Peyer's patch (tissue), 4 donors: ENCODE data around the gene ZC3H10. TPM values are rescaled to one million over a fixed set of nuclear protein-coding genes. Genes with fewer than 3 reads are reported as not detected.
A peak's percentile ranks its signal among the peaks of the same experiment; 100 is the strongest.
"Not testable (repeated sequence)": the region's sequence is repeated elsewhere in the genome, so short reads cannot be mapped to it uniquely, and the experiment has no call there.

Experiments used
- DNase-seq, 3 donors: peaks; one replicate each; pipeline ENCODE4 v3.0.0-alpha.2; 2017 to 2019
- H3K27ac ChIP-seq, 4 donors: fragments of 200-600 bp; sonication (generic); one replicate each; pipeline ENCODE4 v1.5.1; 2016 to 2019
- H3K27me3 ChIP-seq, 2 donors: fragments of 200-600 bp; sonication (generic); one replicate each; pipeline ENCODE4 v1.5.1; 2019
- H3K36me3 ChIP-seq, 3 donors: fragments of 200-600 bp; sonication (generic); one replicate each; pipeline ENCODE4 v1.5.1; 2016 to 2019
- H3K4me1 ChIP-seq, 4 donors: fragments of 200-600 bp; sonication (generic); one replicate each; pipeline ENCODE4 v1.5.1; 2016 to 2019
- H3K4me3 ChIP-seq, 4 donors: fragments of 200-600 bp; sonication (generic); 1 replicate in 3 of 4; 2 replicates in 1 of 4; pipeline ENCODE4 v1.5.1; 2016 to 2019; ENCODE audit warnings: mild to moderate bottlenecking in 1 of 4
- H3K9me3 ChIP-seq, 4 donors: fragments of 200-600 bp; sonication (generic); one replicate each; pipeline ENCODE4 v1.5.1; 2016 to 2019; ENCODE audit warnings: mild to moderate bottlenecking in 1 of 4
- POLR2A ChIP-seq, 2 donors: fragments of 450-650 bp; IDR thresholded peaks; one replicate each; pipeline ENCODE4 v1.5.1; 2017; ENCODE audit warnings: antibody characterized with exemption in 2 of 2, mild to moderate bottlenecking in 2 of 2, moderate library complexity in 2 of 2
- total RNA-seq, 4 donors: library from RNA; depleted of rRNA; stranded (reverse); fragments of >200 nt; gene quantifications; one replicate each; pipeline ENCODE4 v1.1.0, GENCODE V29; 2016
- TF ChIP-seq, protein P1 (sequence below), 6 experiments: fragments of 450-650 bp in 4 of 6; fragments of 200-600 bp in 2 of 6; sonication (generic) in 1 of 6; IDR thresholded peaks; one replicate each; pipeline ENCODE4 v1.5.1; 2017 to 2019; ENCODE audit warnings: antibody characterized with exemption in 6 of 6, mild to moderate bottlenecking in 3 of 6, moderate library complexity in 1 of 6

ZC3H10 gene
- total RNA-seq, 4 donors from 2014 or later: 2.0 to 5.5 (median 3.8) TPM

DNA sequence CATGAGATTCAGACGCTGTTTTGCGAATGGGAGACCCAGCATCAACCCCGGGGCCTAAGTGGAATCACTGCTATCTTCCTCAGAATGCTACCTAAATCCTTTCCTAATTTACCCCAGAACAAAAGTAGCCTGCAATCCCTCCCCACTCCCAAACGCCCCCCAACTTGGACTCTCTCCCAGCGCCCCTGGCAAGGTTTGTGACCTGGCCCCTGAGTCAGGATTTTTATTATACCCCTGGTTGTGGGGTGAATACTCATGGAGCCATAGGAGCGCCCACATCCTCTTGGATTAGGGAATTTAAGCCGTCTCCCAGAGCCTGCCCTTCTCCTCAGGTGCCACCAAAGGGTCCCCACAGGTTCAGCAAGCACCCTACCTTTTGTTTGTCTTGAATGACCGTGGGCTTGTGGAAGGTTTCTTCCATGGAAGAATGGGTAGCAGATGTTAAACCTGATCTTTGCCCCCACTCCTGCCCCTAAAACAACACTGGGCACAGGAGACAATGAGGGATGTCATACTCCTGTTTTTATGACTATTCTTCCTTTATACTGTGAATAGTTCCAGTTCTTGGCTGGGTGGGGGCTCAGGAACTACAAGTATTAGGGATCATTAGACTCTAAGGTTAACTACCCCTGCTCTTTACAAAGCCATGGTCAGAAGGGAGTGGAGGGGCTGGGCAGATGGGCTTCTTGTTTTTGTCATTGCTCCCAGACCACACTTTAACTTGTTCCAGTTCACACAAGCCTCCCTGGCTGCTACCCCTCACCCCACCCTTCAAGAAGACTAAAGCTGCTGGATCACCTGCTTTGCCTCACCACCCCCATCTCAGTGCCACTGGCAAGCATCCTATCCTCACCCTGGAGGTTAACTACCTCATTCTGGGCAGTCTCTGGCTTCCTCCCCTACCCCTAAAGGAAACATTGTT is 35.0 kb downstream of the ZC3H10 start:
- no peak for TF ChIP-seq POLR2A (IDR thresholded peaks at IDR 0.05)
- TF ChIP-seq, protein P1, sequence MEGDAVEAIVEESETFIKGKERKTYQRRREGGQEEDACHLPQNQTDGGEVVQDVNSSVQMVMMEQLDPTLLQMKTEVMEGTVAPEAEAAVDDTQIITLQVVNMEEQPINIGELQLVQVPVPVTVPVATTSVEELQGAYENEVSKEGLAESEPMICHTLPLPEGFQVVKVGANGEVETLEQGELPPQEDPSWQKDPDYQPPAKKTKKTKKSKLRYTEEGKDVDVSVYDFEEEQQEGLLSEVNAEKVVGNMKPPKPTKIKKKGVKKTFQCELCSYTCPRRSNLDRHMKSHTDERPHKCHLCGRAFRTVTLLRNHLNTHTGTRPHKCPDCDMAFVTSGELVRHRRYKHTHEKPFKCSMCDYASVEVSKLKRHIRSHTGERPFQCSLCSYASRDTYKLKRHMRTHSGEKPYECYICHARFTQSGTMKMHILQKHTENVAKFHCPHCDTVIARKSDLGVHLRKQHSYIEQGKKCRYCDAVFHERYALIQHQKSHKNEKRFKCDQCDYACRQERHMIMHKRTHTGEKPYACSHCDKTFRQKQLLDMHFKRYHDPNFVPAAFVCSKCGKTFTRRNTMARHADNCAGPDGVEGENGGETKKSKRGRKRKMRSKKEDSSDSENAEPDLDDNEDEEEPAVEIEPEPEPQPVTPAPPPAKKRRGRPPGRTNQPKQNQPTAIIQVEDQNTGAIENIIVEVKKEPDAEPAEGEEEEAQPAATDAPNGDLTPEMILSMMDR (IDR thresholded peaks at IDR 0.05): no peak
- no peaks in the 10 kb centered on the region for H3K9me3 ChIP-seq

DNA sequence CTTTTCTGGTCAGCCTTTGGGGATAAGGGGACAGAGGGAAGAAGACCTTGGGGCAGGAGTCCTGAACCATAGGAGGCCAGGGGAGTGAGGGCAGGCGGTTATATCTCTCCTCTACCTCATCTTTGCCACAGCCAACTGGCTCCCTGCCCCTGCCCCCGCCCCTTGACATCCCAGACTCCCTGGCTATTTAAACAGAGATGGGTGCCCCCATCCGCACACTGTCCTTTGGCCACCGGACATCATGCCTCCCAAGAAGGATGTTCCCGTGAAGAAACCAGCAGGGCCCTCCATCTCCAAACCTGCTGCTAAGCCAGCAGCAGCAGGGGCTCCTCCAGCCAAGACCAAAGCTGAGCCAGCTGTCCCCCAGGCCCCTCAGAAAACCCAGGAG is 35.6 kb downstream of the ZC3H10 start:
- H3K4me1 ChIP-seq: peaks cover 0 to 26% (median 6%) of the 10 kb centered on the region in 4 donors
- no peaks in the 10 kb centered on the region for H3K36me3 ChIP-seq
- no peak overlapping the region for H3K4me3 ChIP-seq
- no peak for TF ChIP-seq POLR2A (IDR thresholded peaks at IDR 0.05)
- TF ChIP-seq, protein P1 (IDR thresholded peaks at IDR 0.05): no peak
- no peak overlapping the region for H3K27ac ChIP-seq
- H3K27me3 ChIP-seq: no peaks in the 10 kb centered on the region
- H3K9me3 ChIP-seq: no peaks in the 10 kb centered on the region
- no peak for DNase-seq

More for the DNA sequence above, 35.0 kb downstream of the ZC3H10 start:
- H3K4me1 ChIP-seq: peaks cover 0 to 26% (median 6%) of the 10 kb centered on the region in 4 donors
- H3K27me3 ChIP-seq: no peaks in the 10 kb centered on the region
- peak overlapping the region; percentile 43 to 82 (median 56) for H3K4me3 ChIP-seq
- H3K36me3 ChIP-seq: no peaks in the 10 kb centered on the region
- DNase-seq: no peak
- H3K27ac ChIP-seq: peak overlapping the region; percentile 84 to 98 (median 90)

DNA sequence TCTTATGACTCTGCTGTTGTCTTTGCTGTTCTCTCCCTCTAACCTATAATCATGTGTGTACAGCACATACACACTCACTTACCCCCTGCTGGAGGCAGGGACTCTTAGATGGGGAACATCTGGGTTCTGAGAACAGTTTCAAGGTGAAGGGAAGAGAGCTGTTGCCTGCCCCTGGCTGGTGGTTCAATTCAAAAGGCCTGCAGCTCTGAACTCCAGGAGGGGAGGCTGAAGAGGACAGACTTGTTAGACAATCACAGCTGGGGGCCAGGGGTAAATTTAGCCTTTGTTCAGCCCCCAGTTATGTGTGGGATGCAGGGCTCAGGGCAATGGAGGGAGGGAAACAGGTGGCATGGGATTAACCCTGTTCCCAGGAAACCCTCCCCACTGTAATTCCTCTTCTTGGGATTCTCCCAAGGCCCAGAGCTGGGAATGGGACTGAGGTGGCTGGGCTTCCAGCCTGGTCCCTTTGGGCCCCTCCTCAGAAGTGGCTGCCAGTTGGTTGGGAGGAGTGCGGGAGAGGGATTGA is 36.2 kb downstream of the ZC3H10 start:
- Histone ChIP-seq H3K27me3 (no peaks in the 10 kb centered on the region), H3K4me1 (peaks cover 0 to 26% (median 7%) of the 10 kb centered on the region in 4 donors), H3K27ac (no peak overlapping the region), H3K4me3 (no peak overlapping the region), H3K9me3 (no peaks in the 10 kb centered on the region), H3K36me3 (no peaks in the 10 kb centered on the region)
- no peak for DNase-seq
- TF ChIP-seq, protein P1 (IDR thresholded peaks at IDR 0.05): no peak
- TF ChIP-seq POLR2A (IDR thresholded peaks at IDR 0.05): no peak

DNA sequence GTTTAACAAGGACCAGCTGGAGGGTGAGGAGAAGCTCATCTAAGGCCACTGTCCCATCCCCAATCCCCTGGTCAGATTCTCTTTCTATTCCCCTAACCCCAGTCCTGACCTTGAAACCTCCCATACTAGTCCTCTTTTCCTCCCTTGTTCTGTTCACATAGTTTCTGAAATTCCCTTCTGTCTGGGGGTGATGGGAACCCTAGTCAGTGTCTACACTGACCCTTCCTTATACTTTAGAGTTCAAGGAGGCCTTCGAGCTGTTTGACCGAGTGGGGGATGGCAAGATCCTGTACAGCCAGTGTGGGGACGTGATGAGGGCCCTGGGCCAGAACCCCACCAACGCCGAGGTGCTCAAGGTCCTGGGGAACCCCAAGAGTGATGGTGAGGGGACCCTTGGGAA is 36.8 kb downstream of the ZC3H10 start:
- Histone ChIP-seq H3K9me3 (no peaks in the 10 kb centered on the region), H3K4me3 (no peak overlapping the region), H3K4me1 (peaks cover 0 to 30% (median 12%) of the 10 kb centered on the region in 4 donors), H3K36me3 (peaks cover 0 to 4% (median 0%) of the 10 kb centered on the region in 3 donors), H3K27me3 (no peaks in the 10 kb centered on the region), H3K27ac (no peak overlapping the region)
- no peak for DNase-seq
- no peak for TF ChIP-seq POLR2A (IDR thresholded peaks at IDR 0.05)
- TF ChIP-seq, protein P1 (IDR thresholded peaks at IDR 0.05): no peak

DNA sequence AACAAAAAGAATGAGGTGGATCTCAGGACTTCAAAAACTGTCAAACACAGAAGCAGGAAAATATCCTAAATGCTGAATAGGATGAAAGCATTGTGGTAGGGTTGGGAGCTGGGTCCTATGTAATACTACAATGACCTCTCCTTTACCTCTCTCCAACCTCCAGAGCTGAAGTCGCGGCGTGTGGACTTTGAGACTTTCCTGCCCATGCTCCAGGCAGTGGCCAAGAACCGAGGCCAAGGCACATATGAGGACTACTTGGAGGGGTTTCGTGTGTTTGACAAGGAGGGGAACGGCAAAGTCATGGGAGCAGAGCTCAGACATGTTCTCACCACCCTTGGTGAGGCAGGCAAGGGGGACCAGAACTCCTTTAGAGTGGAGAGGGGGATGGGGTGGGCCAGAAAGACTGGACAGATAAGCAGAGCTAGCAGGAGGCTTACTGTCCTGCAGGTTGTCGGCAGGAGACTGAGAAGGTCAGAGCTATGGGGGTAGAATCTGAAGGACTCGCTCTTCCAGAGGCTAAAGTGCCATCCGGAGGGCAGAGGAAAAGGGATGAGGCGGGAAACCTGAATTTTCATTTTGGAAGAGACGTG is 37.3 kb downstream of the ZC3H10 start:
- Histone ChIP-seq H3K27me3 (no peaks in the 10 kb centered on the region), H3K27ac (no peak overlapping the region), H3K9me3 (no peaks in the 10 kb centered on the region), H3K4me3 (no peak overlapping the region), H3K4me1 (peaks cover 0 to 35% (median 18%) of the 10 kb centered on the region in 4 donors), H3K36me3 (peaks cover 0 to 10% (median 0%) of the 10 kb centered on the region in 3 donors)
- no peak for TF ChIP-seq POLR2A (IDR thresholded peaks at IDR 0.05)
- TF ChIP-seq, protein P1 (IDR thresholded peaks at IDR 0.05): no peak
- DNase-seq: peak in 1 of 3 donors; percentile 59

DNA sequence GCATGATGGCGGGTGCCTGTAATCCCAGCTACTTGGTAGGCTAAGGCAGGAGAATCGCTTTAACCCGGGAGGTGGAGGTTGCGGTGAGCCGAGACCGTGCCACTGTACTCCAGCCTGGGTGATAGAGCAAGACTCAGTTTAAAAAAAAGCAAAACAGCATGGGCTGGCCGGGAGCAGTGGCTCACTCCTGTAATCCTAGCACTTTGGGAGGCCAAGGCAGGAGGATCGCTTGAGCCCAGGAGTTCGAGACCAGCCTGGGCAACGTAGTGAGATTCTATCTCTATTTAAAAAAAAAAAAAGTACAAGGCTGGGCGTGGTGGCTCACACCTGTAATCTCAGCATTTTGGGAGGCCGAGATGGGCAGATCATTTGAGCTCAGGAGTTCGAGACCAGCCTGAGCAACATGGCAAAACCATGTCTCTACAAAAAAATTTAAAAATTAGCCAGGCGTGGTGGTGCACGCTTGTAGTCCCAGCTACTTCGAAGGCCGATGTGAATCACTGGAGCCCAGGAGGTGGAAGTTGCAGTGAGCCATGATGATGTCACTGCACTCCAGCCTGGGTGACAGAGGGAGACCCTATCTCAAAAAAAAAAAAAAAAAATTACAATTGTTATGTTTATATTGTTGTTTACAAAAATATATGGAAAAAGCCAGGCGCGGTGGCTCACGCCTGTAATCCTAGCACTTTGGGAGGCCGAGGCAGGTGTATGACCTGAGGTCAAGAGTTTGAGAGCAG is 38.6 kb downstream of the ZC3H10 start:
- Histone ChIP-seq H3K4me1 (peaks cover 4 to 43% (median 24%) of the 10 kb centered on the region in 4 donors), H3K27ac (peak overlapping the region; percentile 91 to 100 (median 97)), H3K36me3 (peaks cover 0 to 22% (median 0%) of the 10 kb centered on the region in 3 donors), H3K4me3 (peak overlapping the region; percentile 62 to 96 (median 80))
- H3K9me3 ChIP-seq, H3K27me3 ChIP-seq, DNase-seq: not testable (repeated sequence)
